Measurements from ENCODE around the gene ANXA2R. TPM values are rescaled to one million over a fixed set of nuclear protein-coding genes. Genes with fewer than 3 reads are reported as not detected.

The ANXA2R gene
- total and polyA plus RNA-seq, 4 donors = 0.49 to 2.0 (median 0.71) TPM

DNA sequence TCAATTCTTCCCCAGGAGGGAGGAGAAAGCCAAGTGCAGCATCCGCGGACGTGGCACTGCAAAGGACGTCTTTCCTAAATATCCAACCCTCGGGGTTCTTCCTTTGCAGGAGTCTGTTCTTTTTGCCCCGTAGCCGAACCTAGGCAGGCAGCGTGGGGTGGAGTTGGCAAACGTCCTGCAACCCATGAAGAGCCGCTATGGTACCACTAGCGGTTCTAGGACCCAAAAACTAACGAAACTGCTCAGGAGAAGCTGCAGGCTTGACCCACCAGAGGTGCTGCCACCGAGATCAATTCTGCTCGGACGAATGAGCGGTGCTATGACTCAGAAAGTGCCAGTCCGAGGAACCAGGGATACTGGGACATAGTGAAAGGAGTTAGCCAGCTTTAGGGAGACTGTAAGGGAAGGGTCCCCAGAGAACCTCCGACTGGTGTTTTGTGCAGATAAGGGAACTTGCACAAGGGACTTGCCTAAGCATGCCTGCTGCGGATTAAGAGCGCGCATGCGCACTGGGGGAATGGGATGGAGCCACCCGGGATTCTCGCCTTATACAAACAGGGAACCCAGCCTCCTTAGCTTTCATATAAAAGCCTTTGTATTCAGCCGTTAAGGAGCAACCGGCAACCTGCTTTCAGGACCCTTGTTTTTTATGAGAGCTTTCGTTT is 32.7 kb downstream of the ANXA2R start:
- peak; percentile 85 for DNase-seq (ENCODE audit: low spot score)
- TF ChIP-seq EGR1 (IDR thresholded peaks at IDR 0.05; ENCODE audit: low read depth in 2 of 2) = no peak
- Histone ChIP-seq H3K9ac (ENCODE audit: low read depth in 1 of 2, low read length in 2 of 2) (peak overlapping the region; percentile 64 to 84), H3K4me3 (ENCODE audit: low read depth in 1 of 3, low read length in 3 of 3) (peak overlapping the region; percentile 3 to 54 (median 5)), H3K27ac (ENCODE audit: low read depth in 1 of 2, low read length in 2 of 2) (peak overlapping the region; percentile 81 to 89), H3K9me3 (ENCODE audit: control insufficient read depth in 4 of 4, low read length in 3 of 4) (peaks cover 0 to 3% (median 1%) of the 10 kb centered on the region in 4 donors), H3K4me1 (ENCODE audit: control insufficient read depth in 4 of 4, insufficient read depth in 4 of 4, low read length in 3 of 4) (no peaks in the 10 kb centered on the region), H3K27me3 (ENCODE audit: control insufficient read depth in 4 of 4, insufficient read depth in 4 of 4, low read length in 3 of 4) (peaks cover 0 to 16% (median 6%) of the 10 kb centered on the region in 4 donors), H3K36me3 (ENCODE audit: control insufficient read depth in 4 of 4, insufficient read depth in 3 of 4, low read depth in 1 of 4, low read length in 3 of 4) (no peaks in the 10 kb centered on the region)
- WGBS = 6% methylated on average over 27 of the region's 27 CpGs

DNA sequence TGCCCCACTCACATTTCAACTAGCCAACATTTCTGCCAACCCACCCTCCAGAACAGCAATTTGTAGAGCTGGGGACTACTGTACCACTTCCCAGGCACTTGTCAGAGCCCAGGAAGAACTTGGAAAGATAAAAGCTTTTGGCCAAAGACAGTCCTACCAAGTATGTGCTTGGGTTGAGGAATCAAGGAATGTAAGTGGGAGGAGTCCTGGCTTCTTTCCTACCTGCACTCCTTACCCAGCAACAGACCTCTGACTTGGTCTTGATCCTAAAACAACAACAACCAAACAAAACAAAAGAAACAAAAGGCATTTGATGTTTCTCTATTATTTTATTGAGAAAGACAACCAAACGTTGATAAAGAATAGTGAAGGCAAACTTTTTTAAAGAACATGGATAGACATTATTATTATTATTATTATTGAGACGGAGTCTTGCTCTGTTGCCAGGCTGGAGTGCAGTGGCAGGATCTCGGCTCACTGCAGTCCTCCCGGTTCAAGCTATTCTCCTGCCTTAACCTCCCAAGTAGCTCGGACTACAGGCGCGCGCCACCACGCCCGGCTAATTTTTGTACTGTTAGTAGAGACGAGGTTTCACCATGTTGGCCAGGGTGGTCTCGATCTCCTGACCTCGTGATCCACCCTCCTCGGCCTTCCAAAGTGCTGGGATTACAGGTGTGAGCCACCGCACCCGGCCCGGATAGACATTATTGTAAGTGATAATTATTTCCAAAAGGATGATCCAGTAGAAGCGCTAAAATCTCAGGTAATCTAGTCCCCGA is 33.5 kb downstream of the ANXA2R start:
- WGBS = 65% methylated on average over 19 of the region's 19 CpGs
- Histone ChIP-seq H3K4me1 (ENCODE audit: control insufficient read depth in 4 of 4, insufficient read depth in 4 of 4, low read length in 3 of 4) (no peaks in the 10 kb centered on the region), H3K4me3 (ENCODE audit: low read depth in 1 of 3, low read length in 3 of 3) (no peak overlapping the region), H3K27me3 (ENCODE audit: control insufficient read depth in 4 of 4, insufficient read depth in 4 of 4, low read length in 3 of 4) (peaks cover 0 to 16% (median 6%) of the 10 kb centered on the region in 4 donors), H3K9me3 (ENCODE audit: control insufficient read depth in 4 of 4, low read length in 3 of 4) (peaks cover 0 to 3% (median 1%) of the 10 kb centered on the region in 4 donors), H3K9ac (ENCODE audit: low read depth in 1 of 2, low read length in 2 of 2) (peak overlapping the region in 1 of 2 donors; percentile 64), H3K36me3 (ENCODE audit: control insufficient read depth in 4 of 4, insufficient read depth in 3 of 4, low read depth in 1 of 4, low read length in 3 of 4) (no peaks in the 10 kb centered on the region), H3K27ac (ENCODE audit: low read depth in 1 of 2, low read length in 2 of 2) (no peak overlapping the region)
- DNase-seq (ENCODE audit: low spot score) = no peak
- TF ChIP-seq NR2F2 (IDR thresholded peaks at IDR 0.05) (no peak), EGR1 (IDR thresholded peaks at IDR 0.05; ENCODE audit: low read depth in 2 of 2) (no peak), FOXA2 (IDR thresholded peaks at IDR 0.05) (no peak), RXRA (IDR thresholded peaks at IDR 0.05) (no peak), FOXA1 (IDR thresholded peaks at IDR 0.05) (no peak), JUND (IDR thresholded peaks at IDR 0.05) (no peak), MAX (IDR thresholded peaks at IDR 0.05) (no peak), ATF3 (IDR thresholded peaks at IDR 0.05) (no peak), TAF1 (conservative IDR thresholded peaks at IDR 0.05) (no peak), YY1 (IDR thresholded peaks at IDR 0.05) (no peak), CTCF (IDR thresholded peaks at IDR 0.05; ENCODE audit: low read depth, low read length, missing input control) (no peak), ZBTB33 (IDR thresholded peaks at IDR 0.05) (no peak), RAD21 (IDR thresholded peaks at IDR 0.05) (no peak)
- TF ChIP-seq, protein P1, sequence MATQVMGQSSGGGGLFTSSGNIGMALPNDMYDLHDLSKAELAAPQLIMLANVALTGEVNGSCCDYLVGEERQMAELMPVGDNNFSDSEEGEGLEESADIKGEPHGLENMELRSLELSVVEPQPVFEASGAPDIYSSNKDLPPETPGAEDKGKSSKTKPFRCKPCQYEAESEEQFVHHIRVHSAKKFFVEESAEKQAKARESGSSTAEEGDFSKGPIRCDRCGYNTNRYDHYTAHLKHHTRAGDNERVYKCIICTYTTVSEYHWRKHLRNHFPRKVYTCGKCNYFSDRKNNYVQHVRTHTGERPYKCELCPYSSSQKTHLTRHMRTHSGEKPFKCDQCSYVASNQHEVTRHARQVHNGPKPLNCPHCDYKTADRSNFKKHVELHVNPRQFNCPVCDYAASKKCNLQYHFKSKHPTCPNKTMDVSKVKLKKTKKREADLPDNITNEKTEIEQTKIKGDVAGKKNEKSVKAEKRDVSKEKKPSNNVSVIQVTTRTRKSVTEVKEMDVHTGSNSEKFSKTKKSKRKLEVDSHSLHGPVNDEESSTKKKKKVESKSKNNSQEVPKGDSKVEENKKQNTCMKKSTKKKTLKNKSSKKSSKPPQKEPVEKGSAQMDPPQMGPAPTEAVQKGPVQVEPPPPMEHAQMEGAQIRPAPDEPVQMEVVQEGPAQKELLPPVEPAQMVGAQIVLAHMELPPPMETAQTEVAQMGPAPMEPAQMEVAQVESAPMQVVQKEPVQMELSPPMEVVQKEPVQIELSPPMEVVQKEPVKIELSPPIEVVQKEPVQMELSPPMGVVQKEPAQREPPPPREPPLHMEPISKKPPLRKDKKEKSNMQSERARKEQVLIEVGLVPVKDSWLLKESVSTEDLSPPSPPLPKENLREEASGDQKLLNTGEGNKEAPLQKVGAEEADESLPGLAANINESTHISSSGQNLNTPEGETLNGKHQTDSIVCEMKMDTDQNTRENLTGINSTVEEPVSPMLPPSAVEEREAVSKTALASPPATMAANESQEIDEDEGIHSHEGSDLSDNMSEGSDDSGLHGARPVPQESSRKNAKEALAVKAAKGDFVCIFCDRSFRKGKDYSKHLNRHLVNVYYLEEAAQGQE (IDR thresholded peaks at IDR 0.05) = no peak

Data from liver (tissue), 9 donors.